ENCODE measurements around the gene SMYD3.

SMYD3 gene

DNA sequence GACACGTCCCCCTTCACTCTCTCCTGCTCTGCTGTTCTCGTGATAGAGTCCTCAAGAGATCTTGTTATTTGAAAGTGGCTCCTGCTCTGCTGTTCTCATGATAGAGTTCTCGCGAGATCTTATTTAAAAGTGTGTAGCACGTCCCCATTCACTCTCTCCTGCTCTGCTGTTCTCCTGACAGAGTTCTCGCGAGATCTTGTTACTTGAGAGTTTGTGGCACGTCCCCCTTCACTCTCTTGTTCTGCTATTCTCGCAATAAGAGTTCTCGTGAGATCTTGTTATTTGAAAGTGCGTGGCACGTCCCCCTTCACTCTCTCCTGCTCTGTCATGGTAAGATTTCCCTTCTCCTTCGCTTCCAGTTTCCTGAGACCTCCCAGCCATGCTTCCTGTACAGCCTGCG lies 47.9 kb downstream of the SMYD3 start:
- no peak for DNase-seq

DNA sequence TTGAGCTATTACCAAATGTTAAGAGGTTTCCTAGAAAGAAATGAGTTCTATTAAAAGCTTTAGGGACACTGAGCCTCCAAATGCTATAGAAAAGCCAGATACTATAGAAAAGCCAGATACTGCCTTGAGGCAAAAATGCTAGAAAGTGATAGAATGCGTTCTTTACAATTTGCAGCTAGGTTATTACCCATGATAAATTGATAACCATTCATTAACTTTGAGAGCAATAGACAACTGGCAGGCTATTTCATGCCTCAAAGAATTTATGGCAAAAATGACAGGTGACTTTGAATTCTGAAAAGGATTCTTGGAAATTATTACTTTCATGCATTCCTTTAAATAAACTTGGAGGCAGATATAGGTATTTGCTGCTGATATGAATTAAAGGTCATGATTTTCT lies 51.6 kb downstream of the SMYD3 start:
- DNase-seq, result no peak

DNA sequence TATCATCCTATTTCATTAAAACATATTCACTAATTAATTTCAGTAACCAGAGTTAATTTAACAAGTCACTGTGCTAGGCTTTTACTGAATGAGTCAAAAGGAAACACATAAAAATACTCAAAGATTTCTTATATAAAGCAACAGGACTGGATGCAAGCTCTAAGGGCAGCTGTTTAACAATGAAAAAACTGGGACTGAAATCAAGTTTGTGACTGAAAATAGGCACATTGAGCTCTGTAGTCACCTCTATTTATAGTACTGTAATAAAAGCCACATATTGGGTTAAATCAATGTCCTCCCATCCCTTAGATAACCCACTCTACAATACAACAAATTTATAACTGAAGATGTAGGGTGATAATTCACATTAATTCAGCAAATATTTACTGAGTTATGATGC lies 52.4 kb downstream of the SMYD3 start:
- no peak for DNase-seq

- DNase-seq, result peak; percentile 50
Measured at GRCh38 chr1:246450611-246451251, 56.3 kb downstream of the SMYD3 start.

DNA sequence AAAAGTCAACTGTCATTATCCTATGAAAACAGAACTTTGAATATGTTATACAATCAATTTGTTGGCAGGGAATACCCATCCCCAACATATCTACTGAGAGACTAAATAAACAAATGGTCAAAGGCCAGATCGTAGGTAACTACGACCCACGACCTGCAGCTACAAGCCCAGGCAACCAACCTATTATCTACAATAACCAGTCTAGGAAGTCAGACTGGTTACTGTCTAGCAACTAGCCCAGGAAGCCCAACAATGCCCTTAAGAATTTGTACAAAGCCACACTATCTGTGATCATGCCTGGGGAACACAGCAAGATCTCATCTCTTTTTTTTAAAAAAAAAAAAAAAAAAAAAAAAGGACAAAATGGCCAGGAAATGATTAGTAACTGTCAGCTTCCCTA lies 58.7 kb downstream of the SMYD3 start:
- no peak for DNase-seq

DNA sequence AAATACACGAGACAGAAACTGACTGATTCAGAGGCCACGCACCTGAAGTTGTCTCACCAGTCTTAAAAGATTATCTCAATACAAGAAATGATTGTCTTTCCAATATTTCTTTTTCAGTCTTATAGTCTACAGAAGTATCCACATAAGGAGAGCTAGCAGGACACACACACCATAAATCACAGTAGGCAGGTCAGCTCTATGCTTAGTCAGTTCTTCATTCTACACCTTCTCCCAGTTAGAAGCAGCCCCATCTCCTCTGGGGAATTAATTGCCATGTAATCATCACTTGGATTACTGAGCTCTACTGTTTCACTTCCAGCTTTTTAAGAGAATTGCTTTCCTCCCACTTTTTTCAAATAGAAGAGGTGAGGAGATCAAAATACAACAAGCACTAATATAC lies 59.6 kb downstream of the SMYD3 start:
- no peak for DNase-seq

GRCh38 chr1:246445503-246445902 lies 61.6 kb downstream of the SMYD3 start:
- DNase-seq, result no peak

DNA sequence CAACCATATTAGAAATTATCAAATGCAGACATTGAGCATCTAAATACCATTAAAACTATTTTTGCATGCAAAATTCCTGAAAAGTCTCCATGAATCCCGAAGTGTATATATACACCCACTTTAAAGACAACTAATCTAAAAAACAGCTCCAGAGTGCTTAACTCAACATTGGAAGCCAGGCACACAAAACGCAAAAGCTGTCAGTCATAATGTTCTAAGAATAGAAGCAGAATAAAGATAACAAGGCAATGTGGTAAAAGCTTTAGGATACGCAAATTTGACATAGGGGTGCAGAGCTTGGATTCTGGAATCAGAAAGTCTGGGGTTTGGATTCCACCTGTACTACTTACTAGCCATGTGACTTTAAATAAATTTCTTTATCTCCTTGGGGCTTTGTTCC lies 62.5 kb downstream of the SMYD3 start:
- DNase-seq, result no peak

DNA sequence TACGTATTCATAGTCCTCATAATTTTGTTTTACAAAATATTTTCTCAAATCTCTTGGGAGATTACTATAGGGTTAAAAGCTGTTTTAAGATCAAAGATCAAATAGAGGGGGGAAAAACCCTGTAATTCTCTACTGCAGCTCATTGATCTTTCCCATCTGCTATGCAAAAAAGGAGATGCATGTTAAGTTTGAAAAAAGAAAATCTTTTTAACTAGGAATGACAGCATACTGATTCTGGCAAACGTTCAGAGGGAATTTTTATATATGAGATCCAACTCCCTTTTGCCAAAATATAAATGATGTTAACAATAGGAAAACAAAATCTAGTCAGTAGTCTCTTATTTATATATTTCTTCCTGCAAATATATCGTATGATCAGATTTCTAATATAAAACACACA lies 69.1 kb downstream of the SMYD3 start:
- no peak for DNase-seq

DNA sequence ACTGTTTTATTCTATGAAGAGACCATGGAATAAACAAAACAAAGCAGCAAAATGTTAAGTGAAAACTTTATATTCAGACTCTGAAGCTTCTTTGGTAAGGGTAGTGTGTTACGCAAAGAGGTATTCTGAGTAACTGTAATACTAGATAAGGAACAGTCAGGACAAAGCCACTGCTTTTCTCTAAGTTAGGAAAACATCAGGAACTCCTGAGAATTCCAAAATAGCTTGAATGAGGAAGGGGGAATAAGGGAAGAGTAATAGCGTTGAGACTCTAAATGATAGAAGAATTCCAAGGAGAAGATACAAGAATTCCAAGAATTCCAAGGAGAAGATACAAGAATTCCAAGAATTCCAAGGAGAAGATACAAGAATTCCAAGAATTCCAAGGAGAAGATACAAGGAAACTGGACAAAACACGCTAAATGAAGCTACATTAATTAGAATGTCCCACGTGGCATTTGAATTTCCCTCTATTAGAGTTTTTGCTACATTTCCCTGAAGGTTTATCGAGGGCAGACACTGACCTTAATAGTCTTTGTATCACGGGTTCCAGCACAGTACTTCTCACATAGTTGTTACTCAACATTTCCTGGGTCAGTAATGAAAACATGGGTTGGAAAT lies 71.5 kb downstream of the SMYD3 start:
- DNase-seq, result no peak

DNA sequence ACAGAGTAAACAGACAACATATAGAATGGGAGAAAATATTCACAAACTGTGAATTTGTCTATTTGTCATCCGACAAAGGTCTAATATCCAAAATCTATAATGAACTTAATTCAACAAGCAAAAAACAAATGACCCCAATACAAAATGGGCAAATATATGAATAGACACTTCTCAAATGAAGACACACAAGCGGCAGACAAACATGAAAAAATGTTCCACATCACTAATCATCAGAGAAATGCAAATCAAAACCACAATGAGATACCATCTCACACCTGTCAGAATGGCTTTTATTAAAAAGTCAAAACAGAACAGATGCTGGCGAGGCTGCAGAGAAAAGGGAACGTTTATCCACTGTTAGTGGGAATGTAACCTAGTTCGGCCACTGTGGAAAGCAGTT lies 72.7 kb downstream of the SMYD3 start:
- no peak for DNase-seq

- DNase-seq, result no peak
Measured at GRCh38 chr1:246428542-246429308, 78.4 kb downstream of the SMYD3 start.

DNA sequence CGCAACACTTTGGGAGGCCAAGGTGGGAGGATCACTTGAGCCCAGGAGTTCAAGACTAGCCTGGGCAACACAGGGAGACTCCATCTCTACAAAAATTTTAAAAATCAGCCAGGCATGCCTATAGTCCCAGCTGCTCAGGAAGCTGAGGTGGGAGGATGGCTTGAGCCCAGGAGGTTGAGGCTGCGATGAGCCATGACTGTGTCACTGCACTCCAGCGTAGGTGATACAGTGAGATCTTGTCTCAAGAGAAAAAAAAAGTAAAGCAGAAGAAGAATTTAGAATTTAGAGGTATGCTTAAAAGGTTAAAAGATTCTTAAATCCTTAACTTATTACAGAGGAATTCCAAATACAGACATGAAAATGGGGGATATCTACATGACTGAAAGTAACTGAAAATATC lies 79.5 kb downstream of the SMYD3 start:
- DNase-seq, result no peak

DNA sequence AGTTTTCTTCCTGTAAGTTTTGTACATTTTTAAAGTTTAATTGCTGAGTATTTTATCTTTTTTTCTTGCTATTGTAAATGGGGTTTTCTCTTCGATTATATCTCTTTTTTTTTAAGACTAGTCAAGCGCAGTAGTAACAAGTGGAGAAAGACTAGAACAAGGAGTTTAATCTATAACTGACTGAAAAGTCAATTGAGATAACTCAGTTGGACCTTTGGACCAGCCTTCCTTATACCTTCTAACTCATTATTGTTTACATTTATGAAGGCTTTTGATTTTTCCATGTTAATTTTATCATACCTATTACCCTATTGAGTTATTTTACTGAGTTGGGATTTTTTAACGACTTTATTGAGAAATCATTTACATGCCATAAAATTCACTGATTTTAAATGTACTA lies 81.2 kb downstream of the SMYD3 start:
- no peak for DNase-seq

- DNase-seq, result no peak
Measured at GRCh38 chr1:246425139-246425794, 81.8 kb downstream of the SMYD3 start.

DNA sequence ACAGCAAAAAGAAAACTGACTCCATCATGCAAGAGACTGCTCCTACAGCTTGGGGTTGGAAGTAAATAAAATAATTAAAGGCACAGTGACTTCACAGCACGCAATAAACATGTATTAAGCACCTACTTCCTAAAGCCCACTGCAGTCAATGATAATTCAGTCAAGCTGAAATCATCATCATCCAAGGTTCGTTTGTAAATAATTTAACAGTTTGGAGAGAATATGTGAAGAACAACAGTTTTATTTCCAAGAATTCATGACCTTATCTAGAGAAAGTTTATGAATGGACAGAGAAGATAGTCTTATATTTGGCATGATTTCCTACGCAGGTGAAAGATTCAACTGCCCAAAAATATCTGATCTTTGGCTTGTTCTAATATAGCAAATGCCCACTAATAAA lies 86.8 kb downstream of the SMYD3 start:
- no peak for DNase-seq

DNA sequence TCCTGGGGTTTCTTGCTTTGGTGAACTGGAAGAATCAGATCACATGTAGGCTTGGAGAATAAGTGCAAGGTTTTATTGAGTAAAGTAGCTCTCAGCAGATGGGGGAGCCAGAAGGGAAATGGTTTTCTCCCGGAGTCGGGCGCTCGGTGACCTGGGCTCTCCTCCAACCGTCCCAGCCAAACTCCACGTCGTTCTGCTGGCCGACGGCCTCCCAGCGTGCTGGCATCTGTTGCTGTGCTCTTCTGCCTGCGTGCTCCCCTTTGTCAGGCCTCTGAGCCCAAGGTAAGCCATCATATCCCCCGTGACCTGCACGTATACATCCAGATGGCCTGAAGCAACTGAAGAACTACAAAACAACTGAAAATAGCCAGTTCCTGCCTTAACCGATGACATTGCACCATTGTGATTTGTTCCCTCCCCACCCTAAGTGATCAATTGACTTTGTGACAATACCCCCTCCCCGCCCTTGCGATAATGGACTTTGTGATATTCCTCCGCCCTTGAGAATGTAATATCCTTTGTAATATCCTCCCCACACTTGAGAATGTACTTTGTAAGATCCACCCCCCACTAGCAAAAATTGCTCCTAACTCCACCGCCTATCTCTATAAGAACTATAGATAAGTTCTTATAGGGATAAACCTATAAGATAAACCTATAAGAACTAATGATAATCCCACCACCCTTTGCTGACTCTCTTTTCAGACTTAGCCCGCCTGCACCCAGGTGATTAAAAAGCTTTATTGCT lies 88.3 kb downstream of the SMYD3 start:
- DNase-seq, result no peak

DNA sequence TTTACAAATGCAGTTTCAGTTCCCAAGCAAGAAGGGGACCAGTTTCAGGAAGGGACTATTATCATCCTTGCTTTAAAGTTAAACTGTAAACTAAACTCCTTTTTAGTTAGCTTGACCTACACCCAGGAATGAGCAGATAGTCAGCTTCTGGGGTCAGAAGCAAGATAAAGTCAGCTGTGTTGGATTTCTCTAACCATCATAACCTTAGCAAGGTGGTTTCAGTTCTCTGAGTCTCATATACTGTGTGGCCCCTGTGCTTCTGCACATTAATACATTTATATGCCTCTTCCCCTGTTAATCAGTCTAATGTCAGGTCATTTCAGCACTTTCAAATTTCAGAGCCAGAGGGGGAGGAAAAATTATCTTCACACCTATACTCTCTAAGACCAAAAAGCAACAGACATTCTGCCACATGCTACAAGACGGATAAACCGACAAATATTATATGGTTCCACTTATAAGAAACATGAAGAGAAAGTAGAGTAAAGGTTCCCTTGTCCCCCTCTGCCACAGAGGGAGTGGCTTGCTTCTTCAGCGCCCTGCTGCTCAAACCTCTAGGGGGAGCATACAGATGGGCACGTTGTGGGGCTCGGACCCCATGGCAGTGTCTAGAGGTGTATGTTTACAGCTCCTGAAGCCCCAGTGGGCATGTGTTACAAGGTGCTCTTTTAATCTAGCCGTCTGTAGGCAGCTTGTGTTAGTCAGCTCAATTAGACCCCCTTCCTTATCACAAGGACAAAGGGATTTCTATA lies 89.1 kb downstream of the SMYD3 start:
- no peak for DNase-seq

- no peak for DNase-seq
Measured at GRCh38 chr1:246417152-246417812, 89.8 kb downstream of the SMYD3 start.

DNA sequence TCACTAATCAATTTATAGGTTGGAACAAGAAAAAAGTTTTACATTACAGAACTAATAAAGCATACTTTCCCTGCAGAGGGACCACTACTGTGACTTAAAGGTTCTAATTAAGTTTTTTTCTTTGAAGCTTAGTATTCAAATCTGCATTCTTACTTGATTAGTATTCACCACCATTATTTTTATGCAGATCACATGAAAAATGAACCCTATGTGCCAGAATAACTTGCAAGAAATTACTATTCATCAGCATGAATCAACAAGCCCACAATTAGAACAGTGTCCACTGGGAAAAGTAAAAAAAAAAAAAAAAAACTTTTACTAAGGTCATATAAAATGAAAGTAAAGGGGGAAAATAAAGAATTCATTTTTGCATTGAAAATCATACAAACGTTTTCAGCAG lies 90.8 kb downstream of the SMYD3 start:
- no peak for DNase-seq

DNA sequence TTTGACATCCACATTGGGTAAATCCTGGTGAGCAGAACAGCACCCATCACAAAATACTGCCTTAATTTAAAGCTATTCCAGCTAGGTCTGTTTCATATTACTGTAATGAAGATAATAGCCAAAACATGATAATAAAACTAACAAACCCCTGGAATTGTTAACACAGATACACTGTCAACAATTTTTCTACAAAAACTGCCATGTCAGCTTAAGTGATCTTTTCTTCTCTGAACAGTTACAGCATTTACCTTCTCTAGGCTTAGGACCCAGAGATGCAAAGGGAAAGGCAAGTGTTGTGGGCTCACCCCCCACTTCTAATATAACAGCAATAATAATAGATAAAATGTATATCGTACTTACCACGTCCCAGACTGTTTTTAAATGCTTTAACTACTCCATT lies 92.1 kb downstream of the SMYD3 start:
- DNase-seq, result no peak

GRCh38 chr1:246413430-246413829 lies 93.6 kb downstream of the SMYD3 start:
- DNase-seq, result no peak

Measured in DMS53 (cell line).